WI38 (cell line): ENCODE measurements around the gene ZNF598.

Source experiments
- H3K4me3 ChIP-seq: 2 replicates; pipeline ENCODE4 v1.5.1; 2011; ENCODE audit warnings: low read depth, mild to moderate bottlenecking, control low read depth, low read length
- TF ChIP-seq, protein P1 (sequence below): IDR thresholded peaks from 2 replicates; pipeline ENCODE4 v1.5.1; 2012; ENCODE audit warnings: low read depth, mild to moderate bottlenecking, control low read depth, low read length

Gene ZNF598

DNA sequence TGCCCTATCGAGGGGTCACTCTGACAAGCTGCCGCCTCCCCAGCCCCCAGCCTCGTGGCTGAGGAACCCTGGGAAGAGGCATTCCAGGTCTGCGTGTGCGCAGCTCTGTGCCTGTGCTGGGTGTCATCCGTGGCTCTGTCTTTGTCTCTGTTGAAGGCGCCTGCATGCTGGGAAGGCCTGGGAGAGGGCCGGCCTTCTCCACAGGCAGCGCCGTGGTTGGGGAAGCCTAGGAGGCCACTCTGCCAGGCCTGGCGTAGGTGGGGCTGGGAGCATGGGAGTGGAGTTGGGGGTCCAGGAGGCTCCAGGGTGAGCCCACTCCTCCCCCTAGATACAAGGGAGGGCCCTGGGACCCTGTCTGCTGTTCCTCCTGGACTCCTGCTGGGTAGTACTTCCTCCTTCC lies 20.4 kb upstream of the ZNF598 start:
- H3K4me3 ChIP-seq: no peak overlapping the region
- TF ChIP-seq, protein P1, sequence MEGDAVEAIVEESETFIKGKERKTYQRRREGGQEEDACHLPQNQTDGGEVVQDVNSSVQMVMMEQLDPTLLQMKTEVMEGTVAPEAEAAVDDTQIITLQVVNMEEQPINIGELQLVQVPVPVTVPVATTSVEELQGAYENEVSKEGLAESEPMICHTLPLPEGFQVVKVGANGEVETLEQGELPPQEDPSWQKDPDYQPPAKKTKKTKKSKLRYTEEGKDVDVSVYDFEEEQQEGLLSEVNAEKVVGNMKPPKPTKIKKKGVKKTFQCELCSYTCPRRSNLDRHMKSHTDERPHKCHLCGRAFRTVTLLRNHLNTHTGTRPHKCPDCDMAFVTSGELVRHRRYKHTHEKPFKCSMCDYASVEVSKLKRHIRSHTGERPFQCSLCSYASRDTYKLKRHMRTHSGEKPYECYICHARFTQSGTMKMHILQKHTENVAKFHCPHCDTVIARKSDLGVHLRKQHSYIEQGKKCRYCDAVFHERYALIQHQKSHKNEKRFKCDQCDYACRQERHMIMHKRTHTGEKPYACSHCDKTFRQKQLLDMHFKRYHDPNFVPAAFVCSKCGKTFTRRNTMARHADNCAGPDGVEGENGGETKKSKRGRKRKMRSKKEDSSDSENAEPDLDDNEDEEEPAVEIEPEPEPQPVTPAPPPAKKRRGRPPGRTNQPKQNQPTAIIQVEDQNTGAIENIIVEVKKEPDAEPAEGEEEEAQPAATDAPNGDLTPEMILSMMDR: no peak

DNA sequence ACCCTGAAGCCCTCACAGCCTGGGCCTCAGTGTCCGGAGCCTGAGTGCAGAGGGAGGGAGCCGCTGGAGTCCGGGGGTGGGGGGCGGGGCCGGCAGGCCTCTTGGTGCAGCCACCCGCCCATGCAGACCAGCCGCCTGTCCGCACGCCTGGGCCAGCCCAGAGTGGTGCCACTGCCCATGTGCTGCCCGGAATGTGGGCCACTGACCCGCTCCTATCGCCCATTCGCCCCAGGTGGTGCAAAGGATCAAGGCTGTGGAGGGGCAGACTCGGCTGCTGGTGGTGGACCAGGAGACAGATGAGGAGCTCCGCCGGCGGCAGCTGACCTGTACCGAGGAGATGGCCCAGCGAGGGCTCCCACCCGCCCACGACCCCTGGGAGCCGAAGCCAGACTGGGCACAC lies 19.7 kb upstream of the ZNF598 start:
- TF ChIP-seq, protein P1: no peak

DNA sequence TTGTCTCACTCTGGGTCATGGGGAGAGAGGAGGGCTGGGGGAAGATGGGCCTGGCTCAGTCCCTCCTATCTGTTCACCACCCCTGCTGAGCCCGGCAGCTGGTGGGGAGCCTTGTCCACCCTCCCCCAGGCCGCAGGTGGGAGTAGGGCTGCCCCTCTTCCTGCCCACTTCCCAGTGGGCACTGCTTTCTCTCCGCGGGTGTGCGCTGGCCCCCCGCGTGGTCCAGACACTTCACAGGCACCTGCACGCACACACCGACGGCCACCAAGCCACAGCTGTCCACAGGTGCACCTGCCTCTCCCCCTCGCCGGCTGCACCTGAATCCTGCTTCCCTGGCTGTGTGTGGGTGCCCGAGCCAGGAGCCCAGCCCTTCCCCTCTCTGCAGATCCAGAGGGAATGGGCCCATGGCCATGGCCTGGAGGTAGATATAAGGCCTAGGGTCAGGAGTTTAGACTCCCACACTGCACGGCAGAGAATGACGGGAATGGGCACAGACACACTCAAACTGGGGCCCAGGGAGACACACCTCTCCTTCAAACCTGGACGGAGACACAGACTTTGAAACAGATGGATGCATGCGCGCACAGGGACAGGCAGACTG lies 19.1 kb upstream of the ZNF598 start:
- TF ChIP-seq, protein P1: no peak
- H3K4me3 ChIP-seq: peak overlapping the region; percentile 71

More for the DNA sequence above, 19.7 kb upstream of the ZNF598 start:
- no peak overlapping the region for H3K4me3 ChIP-seq

DNA sequence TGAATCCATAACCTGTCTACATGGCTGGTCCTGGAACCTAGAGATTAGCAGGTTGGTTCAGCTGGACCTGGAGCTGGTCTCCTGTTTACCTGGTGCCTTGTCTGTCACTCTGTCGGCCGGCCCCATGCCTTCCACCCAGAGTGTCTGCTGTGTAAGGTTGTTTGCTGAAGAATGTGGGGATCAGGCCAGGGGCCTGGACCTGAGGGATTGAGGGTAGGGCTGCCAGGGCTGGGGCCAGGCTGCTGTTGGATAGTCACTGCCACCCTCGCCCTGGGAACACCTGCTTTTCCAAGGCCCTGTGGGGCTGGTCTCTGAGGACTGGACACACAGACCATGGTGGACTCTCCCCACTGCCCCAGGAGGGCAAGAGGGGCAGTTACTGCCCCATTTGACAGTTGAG lies 18.5 kb upstream of the ZNF598 start:
- peak overlapping the region; percentile 71 for H3K4me3 ChIP-seq

DNA sequence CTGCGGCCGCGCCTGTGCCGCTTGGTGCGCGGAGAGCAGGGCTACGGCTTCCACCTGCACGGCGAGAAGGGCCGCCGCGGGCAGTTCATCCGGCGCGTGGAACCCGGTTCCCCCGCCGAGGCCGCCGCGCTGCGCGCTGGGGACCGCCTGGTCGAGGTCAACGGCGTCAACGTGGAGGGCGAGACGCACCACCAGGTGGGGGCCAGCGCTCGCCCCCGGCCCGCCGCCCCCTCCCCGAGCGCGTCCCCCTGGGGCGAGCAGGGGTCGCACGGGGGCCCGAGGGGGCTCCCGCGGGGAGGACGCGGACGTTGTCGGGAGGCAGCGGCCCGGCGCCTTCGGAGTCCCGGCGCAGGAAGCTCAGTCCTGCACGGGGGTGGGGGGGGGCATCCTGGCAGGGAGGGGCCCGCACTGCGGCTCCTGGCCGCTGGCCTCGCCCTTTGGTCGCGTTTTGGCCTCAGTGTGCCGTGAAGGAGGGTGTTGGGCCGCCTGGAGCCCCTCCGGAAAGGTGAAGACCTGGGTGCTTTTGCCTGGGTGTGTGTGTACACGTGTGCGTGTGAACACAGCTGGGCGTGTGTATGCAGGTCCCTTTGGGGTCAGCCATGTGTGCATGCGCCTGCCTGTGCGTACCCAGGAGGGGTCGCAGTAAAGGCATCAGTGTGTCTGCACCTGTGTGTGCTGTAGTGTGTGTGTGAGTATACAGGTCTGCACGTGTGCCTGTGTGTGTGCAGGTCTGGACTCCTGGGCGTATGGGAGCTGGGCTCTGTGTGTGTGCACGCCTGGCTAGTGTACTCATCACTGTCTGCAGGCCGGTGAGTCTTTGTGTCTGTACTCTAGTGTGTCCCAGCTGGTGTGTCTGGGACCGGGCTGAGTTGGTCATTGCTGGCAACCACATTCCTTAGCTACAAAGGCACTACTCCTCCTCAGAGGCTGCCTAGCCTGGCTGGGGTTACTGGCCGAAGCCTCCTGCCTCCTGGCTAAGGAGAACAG lies 17.7 kb upstream of the ZNF598 start:
- peak overlapping the region; percentile 71 for H3K4me3 ChIP-seq
- TF ChIP-seq, protein P1: no peak

More for the DNA sequence above, 18.5 kb upstream of the ZNF598 start:
- TF ChIP-seq, protein P1: no peak

DNA sequence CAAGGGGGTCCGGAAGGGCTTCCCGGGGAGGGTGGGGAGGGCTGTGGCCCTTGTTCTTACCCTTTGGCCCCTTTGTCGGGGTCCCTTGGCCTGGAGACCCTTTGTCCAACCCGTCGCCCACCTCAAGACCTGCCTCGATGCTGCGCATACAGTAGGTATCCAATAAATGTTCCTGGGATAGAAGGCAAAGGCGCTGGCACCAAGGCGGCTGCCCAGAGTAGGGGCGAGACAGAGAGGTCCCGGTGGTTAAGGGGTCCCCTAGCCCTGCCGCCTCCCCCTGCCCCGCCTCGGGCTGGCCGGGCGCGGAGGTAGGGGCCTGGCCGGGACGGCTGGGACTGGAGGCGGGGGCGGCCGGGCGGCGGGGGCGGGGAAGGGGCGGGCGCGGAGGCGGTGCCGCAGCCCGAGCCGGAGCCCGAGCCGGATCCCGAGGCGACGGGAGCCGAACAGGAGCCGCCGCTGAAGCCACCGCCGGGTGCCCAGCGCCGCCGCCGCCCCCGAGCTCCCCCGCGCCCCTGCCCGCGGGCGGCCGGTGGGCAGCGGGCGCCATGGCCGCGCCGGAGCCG lies 16.9 kb upstream of the ZNF598 start, which contains the start of gene NHERF2:
TSS of gene NHERF2 (plus strand) at position 442 of the 563 bp plus-strand sequence. CDS start at position 546, 104 bp downstream.
- TF ChIP-seq, protein P1: no peak
- H3K4me3 ChIP-seq: peak within 1 kb of the TSS; percentile 71
